NCI-H1105 (cell line): ENCODE data around the gene PARP16.

Experiments used
- DNase-seq: peaks from one replicate; lab custom pipeline; 2025; lab: John Stamatoyannopoulos, UW

PARP16 gene

DNA sequence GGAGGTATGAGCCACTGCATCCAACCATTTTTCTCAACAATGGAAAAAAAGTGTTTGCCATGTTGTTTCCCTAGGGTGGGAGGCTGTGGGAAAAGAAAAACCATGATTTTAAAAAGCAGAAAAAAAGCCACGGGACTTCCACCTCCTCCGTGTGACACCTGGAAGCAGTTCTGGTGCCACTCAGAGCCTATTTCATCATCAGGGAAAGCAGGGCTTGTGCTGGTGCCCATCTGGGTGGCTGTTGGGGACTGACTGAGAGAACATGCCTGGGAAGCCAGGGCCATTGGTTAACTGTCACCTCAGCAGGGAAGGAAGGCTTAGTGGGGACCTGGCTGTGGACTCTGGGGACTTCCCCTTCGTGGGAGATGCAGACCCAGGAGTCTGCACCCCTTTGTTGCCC is 25.1 kb upstream of the PARP16 start:
- DNase-seq = no peak

DNA sequence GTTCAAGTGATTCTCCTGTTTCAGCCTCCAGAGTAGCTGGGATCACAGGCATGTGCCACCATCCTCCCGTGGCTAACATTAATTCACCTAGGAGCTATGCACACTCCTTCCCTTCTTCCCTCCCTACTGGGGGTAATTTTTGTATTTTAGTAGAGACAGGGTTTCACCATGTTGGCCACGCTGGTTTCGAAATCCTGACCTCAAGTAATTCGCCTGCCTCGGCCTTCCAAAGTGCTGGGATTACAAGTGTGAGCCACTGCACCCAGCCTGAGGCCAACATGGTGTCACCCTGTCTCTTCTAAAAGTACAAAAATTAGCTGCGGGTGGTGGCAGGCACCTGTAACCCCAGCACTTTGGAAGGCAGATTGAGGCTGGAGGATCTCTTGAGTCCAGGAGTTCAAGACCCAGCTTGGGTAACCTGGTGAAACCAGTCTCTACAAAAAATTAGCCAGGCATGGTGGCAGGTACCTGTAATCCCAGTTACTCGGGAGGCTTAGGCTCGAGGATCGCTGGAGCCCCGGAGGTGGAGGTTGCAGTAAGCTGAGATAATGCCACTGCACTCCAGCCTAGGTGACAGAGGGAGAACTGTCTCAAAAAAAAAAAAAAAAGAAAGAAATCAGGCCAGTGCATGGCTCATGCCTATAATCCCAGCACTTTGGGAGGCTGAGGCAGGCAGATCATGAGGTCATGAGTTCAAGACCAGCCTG is 23.9 kb upstream of the PARP16 start:
- no peak for DNase-seq

DNA sequence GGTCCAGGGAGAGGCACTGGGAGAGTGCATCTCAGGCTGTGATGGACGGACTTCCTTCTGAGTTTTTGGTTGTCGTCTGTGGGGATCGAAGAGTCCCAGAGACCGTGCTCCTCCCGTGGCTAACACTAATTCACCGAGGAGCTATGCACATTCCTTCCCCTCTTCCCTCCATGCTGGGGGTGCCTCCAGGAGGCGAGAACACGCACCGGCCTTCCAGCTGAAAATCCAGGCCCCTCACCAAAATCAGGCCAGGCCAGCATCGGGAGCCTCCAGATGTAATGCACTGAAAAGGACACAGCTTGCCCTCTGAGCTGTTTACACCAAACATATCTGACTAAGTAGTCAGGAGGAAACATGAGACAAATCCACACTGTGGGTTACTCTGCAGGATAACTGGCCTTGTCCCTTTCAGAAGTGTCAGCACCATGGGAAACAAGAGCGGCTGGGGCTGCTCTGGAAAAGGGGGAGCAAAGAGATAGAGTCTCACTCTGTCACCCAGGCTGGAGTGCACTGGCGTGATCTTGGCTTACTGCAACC is 23.3 kb upstream of the PARP16 start:
- DNase-seq = no peak

DNA sequence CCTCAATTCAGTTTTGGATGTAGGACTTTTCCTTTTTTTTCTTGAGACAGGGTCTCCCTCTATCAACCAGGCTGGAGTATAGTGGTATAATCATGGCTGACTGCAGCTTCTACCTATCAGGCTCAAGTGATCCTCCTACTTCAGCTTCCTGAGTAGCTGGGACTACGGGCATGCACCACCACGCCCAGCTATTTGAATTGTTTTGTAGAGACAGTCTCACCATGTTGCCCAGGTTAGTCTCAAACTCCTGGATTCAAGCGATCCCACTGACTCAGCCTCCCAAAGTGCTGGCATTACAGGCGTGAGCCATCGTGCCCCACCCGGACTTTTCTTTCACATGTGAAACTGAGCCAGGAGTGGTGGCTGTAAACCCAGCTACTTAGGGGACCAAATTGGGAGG is 21.3 kb upstream of the PARP16 start:
- DNase-seq = no peak

DNA sequence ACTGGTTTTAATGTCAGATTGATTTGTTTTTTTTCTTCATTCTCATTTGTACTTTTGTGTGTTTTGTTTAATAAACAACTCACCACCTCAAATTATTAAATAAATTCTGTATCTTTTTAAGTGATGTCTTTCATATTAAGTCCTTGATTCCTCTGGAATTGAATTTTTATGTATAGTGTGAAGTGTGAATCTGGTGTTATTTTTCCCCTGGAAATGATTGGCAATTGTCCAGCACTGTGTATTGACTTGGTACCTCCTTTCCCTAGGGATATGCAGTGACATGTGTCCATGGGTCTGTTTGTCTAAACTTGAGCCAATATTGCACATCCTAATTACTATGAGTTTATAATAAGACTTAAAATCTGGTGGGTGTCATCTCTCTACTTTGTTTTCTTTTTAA is 19.9 kb upstream of the PARP16 start:
- peak; percentile 37 for DNase-seq

DNA sequence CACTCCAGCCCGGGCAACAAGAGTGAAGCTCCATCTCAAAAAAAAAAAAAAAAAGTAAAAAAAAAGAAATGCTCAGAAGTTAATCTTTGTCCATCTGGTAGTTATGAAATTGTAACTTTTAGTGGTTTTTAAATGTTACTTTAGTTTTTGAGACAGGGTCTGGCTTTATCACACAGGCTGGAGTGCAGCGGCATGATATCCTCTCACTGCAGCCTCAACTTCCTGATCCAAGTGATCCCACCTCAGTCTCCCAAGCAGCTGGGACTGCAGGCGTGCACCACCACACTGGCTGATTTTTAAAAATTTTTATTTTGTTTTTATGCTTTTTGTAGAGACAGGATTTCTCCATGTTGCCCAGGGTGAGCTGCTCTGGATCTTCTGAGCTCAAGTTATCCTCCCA is 19.1 kb upstream of the PARP16 start:
- no peak for DNase-seq

DNA sequence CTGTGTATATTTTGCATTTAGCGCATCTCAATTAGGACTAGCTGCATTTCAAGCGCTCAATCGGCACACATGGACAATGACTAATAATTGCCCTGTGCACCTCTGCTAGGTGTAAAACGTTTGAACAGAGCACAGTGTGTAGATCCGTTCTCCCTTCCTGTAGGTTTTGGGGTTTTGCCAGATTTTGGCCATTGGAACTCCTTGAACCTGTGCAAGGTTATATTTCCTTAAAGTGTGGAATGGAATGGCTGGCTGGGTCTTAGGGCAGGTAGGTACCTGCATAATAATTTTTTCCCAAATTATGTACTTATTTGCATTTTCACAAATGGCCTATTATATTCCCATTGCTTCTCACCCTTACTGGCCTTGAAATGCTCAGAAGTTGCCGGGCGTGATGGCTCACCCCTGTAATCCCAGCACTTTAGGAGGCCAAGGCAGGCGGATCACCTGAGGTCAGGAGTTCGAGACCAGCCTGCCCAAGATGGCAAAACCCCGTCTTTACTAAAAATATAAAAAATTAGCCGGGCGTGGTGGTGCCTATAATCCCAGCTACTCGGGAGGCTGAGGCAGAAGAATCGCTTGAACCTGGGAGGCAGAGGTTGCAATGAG is 18.6 kb upstream of the PARP16 start:
- no peak for DNase-seq

DNA sequence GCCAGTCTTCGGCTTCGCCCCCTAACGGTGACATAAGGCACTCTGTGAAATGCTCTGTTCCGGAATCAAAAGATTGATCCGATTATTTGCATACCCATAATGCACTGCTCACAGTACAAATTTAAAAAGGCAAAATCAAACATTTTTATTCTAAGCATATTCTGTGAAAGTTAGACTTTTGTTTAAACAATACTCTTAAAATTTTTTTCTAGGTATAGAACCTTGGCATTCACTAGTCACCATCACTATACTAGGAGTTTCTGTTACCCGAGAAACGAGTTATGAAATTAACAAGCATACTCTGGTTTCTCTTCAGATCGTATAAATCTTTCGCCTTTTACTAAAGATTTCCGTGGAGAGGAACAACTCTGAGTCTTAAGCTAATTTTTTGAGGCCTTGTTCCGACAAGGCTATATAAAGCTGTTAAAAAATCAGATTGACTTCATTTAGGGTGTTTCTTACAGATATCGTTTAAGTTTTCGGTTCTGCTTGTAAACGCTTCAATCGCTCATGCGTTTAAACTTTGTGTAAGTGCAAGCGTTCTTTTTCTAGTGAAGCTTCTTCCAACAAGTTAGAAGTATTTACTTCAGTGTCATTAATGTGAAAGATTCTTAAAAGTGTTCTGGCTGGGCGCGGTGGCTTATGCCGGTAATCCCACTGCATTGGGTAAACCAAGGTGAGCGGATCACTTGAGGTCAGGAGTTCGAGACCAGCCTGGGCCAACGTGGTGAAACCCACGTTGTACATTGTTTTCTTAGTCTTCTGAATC is 17.9 kb upstream of the PARP16 start, which contains the start of gene RNU5B-1:
Gene RNU5B-1 (plus strand): TSS at position 297 of the 769 bp plus-strand sequence.
- DNase-seq = peak; percentile 92

DNA sequence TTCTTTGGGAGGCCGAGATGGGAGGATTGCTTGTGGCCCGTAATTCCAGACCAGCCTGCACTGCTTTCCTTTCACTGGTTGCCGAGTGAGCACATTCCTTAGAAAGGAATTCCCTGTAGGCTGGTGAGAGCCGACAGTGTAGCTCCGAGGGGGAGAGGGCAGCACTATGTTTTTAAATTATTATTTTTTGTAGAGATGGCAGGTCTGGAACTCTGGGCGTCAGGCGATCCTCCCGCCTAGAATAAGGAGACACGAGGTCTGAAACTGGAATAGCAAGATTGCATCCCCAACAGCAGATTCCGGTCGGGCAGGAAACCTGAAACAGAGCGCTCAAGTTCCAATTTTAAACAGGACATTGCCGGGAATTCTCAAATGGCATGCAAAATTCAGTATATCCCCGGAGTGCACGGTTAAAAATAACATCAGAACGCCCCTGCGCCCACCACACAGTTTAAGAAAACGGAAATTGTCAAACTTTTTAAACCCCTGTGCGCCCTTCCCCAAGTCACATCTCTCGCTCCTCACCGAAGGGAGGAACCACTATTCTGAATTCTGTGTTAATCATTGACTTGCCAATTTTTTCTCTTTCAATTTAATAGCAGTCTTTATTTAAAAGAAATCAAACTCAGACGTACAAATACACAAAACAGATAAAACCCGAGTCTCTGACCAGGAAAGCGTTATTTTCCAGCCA is 17.2 kb upstream of the PARP16 start:
- DNase-seq = peak; percentile 51

DNA sequence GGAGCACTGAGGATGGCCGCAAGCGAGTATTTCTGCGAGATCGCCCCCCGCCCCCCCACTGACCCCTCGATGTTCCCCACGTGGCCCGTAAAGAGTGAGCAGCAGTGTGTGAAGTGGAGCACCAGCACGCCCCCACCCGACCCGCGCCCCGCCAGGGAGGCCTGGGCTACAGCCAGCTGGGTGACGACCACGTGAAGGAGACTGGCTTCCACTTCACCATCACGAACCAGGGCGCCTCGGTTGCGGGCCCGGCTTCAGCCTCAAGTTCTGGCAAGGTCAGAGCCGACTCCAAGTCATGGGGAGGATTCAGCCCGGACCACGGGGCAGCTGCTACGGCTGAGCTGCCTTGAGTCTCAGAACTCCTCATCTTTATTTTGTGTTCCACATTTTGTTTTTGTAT is 15.4 kb upstream of the PARP16 start:
- no peak for DNase-seq

DNA sequence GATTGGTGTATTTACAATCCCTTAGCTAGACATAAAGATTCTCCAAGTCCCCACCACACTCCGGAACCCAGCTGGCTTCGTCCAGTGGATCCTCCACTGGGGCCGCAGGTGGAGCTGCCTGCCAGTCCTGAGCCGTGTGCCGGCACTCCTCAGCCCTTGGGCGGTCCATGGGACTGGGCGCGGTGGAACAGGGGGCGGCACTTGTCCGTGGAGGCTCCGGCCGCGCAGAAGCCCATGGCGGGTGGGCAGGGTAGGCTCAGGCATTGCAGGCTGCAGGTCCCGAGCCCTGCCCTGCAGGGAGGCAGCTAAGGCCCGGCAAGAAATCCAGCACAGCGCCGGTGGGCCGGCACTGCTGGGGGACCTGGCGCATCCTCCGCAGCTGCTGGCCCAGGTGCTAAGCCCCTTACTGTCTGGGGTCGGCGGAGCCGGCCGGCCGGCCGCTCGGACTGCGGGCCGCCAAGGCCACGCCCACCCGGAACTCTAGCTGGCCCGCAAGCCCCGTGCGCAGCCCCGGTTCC is 14.3 kb upstream of the PARP16 start:
- DNase-seq = no peak

DNA sequence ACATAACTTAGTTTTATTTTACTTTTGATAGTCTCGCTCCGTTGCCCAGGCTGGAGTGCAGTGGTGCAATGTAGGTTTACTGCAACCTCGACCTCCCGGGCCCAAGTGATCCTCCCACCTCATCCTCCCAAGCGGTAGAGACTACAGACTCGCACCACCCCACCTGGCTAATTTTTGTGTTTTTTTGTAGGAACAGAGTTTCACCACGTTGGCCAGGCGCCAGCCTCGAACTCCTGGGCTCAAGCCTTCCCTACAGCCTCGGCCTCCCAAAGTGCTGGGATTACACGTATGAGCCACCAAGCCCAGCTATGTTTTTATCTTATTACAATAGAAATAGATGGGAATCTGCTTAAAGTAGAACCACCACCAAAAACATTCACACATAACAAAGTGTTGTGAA is 12.0 kb upstream of the PARP16 start:
- DNase-seq = no peak

DNA sequence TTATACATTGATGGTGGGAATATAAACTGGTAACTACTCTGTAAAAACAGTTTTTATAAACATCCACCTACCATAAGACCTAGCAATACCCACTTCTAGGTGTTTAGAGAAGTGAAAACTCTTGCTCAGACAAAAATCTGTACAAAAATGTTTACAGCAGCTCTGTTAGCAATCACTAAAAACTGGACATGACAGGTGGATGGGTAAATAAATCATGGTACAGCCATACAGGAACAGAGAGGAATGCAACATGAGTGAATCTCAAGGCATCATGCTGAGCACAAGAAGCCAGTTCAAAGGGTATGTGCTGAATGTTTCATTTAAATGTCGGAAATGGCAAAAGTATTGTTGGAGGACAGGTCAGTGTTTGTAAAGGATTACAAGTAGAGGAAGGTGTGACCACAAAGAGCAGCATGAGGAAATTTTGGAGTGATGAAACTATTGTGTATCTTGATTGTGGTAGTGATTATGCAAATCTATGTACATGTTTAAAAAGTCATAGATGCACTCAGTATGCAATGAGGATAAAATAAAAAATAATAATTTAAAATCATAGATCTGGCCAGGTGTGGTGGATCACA is 6.3 kb upstream of the PARP16 start:
- DNase-seq = no peak

DNA sequence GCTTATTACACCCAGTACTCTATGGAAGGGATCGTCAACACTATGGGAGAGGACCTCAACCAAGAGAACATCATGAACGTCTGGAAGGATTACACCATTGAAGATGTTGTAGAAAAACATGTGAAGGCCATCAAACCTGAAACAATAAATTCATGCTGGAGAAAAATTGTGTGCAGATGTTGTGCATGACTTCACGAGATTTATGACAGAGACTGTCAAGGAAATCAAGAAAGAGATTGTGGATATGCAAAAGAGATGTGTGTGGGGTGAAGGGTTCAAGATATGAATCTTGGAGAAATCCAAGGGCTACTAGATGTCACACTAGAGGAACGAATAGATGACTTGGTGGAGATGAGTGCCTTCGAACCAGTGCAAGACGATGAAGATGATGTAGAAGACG is 3.5 kb upstream of the PARP16 start:
- no peak for DNase-seq

DNA sequence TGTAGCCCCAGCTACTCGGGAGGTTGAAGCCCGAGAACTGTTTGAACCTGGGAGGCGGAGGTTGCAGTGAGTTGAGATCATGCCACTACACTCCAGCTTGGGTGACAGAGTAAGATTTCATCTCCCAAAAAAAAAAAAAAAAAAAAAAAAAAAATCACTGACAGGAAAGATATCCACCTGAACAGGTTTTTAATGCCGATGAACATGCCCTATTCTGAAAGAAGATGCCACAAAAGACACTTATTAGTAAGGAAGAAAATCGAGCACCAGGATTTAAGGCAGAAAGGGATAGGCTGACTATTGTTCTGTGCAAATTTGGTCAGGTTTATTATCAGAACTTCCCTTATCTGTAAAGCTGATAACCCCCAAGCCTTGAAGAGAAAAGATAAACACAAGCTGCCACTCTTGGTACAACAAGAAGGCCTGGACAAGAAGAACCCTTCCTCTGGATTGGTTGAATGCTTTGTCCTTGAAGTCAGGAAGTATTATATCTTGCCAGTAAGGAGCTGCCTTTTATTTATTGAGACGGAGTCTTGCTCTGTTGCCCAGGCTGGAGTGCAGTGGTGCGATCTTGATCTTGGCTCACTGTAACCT is 2.7 kb upstream of the PARP16 start:
- DNase-seq = no peak

DNA sequence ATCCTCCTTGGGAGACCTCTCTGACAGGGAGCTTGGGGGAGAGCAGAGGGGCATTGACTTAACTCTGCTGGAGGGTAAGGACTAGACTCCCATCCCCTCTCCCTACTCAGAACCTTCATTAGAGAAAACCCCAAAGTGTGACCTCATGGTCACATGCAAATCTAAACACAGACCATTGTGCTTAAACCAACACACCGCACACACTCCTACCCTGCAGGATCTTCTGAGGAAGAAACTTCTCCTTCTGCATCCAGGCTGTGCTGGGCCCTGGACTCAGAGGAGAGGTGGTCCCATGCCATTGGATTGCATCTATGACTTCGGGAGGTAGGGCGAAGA is 805 bp upstream of the PARP16 start:
- no peak for DNase-seq

DNA sequence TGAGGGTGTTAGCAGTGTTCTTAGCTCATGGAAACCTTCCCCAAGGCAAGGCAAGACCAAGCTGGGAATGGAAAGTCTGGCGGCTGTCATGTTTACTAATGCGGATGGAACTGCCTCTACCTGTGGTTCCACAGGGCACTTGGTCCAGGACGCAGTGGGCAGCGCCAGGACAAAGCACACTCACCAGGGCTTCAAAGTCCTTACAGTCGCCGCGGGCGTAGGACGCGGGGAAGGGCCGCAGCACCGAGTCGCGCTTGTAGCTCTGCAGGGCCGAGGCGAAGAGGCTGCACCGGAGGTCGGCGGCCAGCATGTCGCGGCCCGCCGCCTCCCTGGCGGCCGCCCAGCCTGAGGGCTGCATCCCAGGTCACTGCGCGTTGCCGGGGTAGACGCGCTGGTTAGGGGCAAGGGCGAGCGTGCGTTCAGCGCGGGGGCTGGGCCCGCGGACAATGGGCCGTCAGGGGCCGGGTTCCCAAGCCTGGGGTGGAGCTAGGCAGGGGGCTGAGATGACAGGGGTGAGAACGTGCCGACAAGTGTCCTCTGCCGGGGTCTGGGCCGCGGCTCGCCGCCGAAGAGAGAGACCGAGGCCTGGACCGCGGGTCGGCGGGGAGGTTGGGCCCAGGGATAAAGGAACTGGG is 497 bp downstream of the PARP16 start:
- no peak for DNase-seq

DNA sequence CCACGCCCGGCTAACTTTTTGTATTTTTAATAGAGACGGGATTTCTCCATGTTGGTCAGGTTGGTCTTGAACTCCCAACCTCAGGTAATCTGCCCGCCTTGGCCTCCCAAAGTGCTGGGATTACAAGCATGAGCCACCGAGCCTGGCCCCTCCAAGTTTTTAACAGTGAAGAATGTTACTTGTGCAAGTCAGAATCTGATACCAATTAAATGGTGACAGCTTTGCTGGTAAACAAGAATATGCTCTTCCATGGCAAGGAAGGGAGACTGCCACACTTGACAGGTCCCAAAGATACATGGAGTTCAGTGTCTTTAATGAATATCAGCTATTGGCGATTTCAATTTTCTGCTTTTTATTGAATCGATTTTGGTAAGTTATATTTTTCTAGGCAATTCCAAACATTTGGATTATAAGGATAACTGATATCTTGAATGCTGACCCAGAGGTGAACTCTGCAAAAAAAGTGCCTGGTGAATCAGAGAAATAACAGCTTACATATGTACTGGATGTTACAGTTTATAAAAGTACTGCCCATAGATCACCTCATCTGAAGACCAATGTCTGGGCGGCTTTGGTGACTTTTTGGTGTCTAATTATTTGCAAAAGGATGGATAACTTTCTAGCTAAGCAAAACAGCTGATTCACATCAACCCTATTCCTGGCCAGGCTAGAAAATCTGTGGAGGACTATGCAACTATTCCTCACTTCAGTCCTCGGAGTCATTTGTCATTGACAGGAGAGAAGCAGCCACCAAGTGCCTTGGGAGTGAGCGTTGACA is 1.2 kb downstream of the PARP16 start:
- no peak for DNase-seq

DNA sequence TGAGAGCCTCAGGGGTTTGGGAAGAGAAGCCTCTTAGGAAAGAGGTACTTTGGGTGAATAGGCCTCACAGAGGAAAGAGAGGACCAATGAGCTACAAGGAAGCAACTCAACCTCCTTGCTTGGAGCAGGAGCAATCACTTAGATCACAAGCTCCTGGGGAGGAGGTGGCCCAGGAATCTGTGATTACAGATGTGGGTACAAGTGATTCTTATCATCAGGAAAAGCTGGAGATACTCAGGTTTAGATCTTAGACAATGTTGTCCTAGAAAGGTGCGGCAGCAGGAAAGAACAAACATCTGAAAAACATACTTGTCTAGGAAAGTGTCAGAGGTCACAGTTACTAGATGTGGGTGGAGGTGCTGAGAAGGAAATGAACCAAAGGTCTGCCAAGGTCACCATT is 8.2 kb downstream of the PARP16 start:
- DNase-seq = no peak

DNA sequence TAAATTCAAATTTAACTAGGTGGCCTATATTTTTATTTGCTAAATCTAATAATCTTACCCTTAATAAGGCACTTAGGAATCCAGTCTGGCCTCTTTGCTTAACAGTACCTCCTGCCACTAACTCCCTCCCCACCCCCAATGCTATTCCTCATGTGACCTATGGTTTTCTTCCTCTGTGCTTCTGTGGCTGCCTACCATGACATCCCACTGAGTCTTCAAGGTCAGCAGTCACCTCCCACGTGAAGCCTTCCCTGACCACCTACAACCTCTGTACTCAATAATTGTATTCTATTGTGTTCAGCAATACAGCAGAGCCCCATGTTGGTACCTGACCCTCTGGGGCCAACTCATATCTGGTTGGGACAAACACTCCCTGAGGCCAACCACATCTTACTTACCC is 9.7 kb downstream of the PARP16 start:
- DNase-seq = no peak
